ENCODE measurements around the gene PRXL2C. TPM values are rescaled to one million over a fixed set of nuclear protein-coding genes. Genes with fewer than 3 reads are reported as not detected.

The PRXL2C gene
- total and polyA plus RNA-seq, 2 of the 8 experiments (the other 6 are each of a cell fraction or from before 2014, with no cell fraction given), result 2.8 to 7.3 TPM

DNA sequence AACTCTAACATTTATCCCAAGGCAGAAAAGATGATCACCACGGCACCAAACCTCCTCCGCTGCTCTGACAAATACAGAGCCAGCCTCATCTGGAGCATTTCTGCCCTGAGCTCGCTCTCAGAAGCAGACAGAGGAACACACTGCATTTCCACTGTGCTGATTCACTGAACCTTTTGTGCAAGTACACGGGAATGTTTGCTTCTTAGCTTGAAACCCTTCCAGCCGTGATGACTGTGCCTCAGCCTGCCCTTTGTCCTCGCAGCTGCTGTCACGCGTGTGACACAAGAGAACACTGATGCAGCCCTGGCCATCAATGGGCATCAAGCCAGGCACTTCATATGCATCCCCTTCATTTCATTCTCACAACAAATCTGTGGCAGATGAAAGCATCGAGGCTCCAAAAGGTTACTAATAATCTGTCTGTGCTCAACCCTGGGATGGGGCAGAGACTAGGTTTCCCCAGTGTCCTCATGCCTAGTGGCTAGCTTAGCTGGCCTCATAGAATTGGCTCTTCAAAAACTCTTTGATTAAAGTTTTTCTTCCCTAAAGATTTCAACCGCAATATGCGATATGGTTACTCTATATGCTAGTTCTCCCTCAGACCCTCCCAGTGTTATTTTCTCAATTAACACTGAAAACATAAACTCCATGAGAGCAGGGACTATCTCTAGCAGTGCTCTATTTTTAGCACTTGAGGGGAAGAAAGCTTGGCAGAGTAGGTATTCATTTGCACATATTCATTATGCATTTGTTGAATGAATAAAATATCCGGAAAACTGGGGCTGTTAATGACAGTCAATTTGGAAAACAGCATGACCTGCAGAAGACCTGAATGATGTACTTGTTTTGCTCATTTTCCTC, 42.8 kb downstream of the PRXL2C start (continued):
- TF ChIP-seq SP2 (IDR thresholded peaks at IDR 0.05; ENCODE audit: low read length), result no peak
- no peak for TF ChIP-seq SUZ12 (IDR thresholded peaks at IDR 0.05; ENCODE audit: low read length)
- TF ChIP-seq KDM5A (IDR thresholded peaks at IDR 0.05; ENCODE audit: low read length), result no peak
- no peak for TF ChIP-seq EP300 (IDR thresholded peaks at IDR 0.05; ENCODE audit: borderline replicate concordance in 1 of 2, low read depth in 2 of 2, low read length in 2 of 2)
- TF ChIP-seq HDAC2 (IDR thresholded peaks at IDR 0.05; ENCODE audit: borderline replicate concordance in 1 of 2, low read depth in 2 of 2, low read length in 2 of 2), result no peak
- TF ChIP-seq EZH2 (IDR thresholded peaks at IDR 0.05; ENCODE audit: low read depth, low read length, severe bottlenecking), result no peak
- TF ChIP-seq CTCF (IDR thresholded peaks at IDR 0.05; ENCODE audit: control extremely low read depth in 1 of 3, insufficient read depth in 1 of 3, low read depth in 1 of 3, low read length in 3 of 3), result no peak
- TF ChIP-seq BRCA1 (IDR thresholded peaks at IDR 0.05; ENCODE audit: low read depth, low read length), result no peak
- no peak for TF ChIP-seq SIX5 (IDR thresholded peaks at IDR 0.05; ENCODE audit: low read depth, low read length)
- no peak for TF ChIP-seq MAX (IDR thresholded peaks at IDR 0.05)
- no peak for TF ChIP-seq NRF1 (IDR thresholded peaks at IDR 0.05; ENCODE audit: low read depth, low read length)
